HCT116 (cell line): ENCODE measurements around the gene ACOT7. TPM values are rescaled to one million over a fixed set of nuclear protein-coding genes. Genes with fewer than 3 reads are reported as not detected.

ENCODE experiments used
- ATAC-seq: fragments of 200-7000 bp; cut with Tn5 transposase; 2 replicates; pipeline ENCODE4 v1.9.1; 2020; ENCODE audit warnings: mild to moderate bottlenecking, moderate library complexity
- BruUV-seq: library from RNA; stranded (reverse); fragments of 400-500 nt; replicated peaks from 2 replicates; lab custom pipeline; 2021; lab: Mats Ljungman, UMichigan
- CTCF ChIA-PET: fragments of 300-600 bp; sonication (Branson Sonifier 250); formaldehyde crosslinking; loops from one replicate; lab custom pipeline; 2021; ENCODE audit warnings: antibody characterized with exemption; lab: Charles Lee
- POLR2A ChIA-PET: fragments of 300-600, 350-600 bp; sonication (Branson Sonifier 250); formaldehyde crosslinking; loops from one replicate; lab custom pipeline; 2021; ENCODE audit warnings: antibody characterized with exemption; lab: Charles Lee
- RAD21 ChIA-PET, 2 experiments: fragments of 300-600 bp; sonication (Branson Sonifier 250); formaldehyde crosslinking; loops; one replicate each; lab custom pipeline; 2023; ENCODE audit warnings: low total read pairs in 2 of 2; ENCODE audit not compliant: uncharacterized antibody in 2 of 2, unreplicated experiment in 2 of 2, low non-redundant PET in 1 of 2; lab: Charles Lee
- DNase-seq: peaks from one replicate; pipeline ENCODE4 v3.0.0-alpha.2; 2010; ENCODE audit warnings: low read depth, low spot score
- H2AFZ ChIP-seq: fragments of 200-600 bp; shearing (Covaris generic), sonication (generic); 2 replicates; pipeline ENCODE4 v1.6.1; 2017; ENCODE audit warnings: low read depth, mixed run types, mixed read lengths, antibody characterized with exemption, low read length; ENCODE audit not compliant: poor library complexity, severe bottlenecking
- H3K27ac ChIP-seq: 2 replicates; pipeline ENCODE4 v1.5.1; 2012; ENCODE audit warnings: low read depth, low read length
- H3K27me3 ChIP-seq: fragments of 200-600 bp; sonication (generic); 2 replicates; pipeline ENCODE4 v1.6.1; 2016; ENCODE audit warnings: mixed run types, low read length, mixed read lengths; ENCODE audit not compliant: insufficient read depth
- H3K36me3 ChIP-seq, 2 experiments: fragments of 200-500 bp in 1 of 2; fragments of 200-600 bp in 1 of 2; sonication (Bioruptor generic) in 1 of 2; sonication (generic) in 1 of 2; 2 replicates each; pipeline versions ENCODE4 v1.5.1 to v1.6.1; 2014 to 2016; ENCODE audit warnings: low read length in 2 of 2, inconsistent platforms in 1 of 2, mixed read lengths in 1 of 2, mixed run types in 1 of 2; ENCODE audit not compliant: insufficient read depth in 2 of 2, control insufficient read depth in 1 of 2
- H3K4me1 ChIP-seq, 2 experiments: fragments of 200-600 bp in 1 of 2; sonication (generic) in 1 of 2; 2 replicates each; pipeline versions ENCODE4 v1.5.1 to v1.6.1; 2012 to 2017; ENCODE audit warnings: low read length in 2 of 2, inconsistent platforms in 1 of 2, mild to moderate bottlenecking in 1 of 2, mixed read lengths in 1 of 2, mixed run types in 1 of 2, moderate library complexity in 1 of 2; ENCODE audit not compliant: insufficient read depth in 2 of 2, control insufficient read depth in 1 of 2
- H3K4me2 ChIP-seq: fragments of 200-600 bp; sonication (generic); 2 replicates; pipeline ENCODE4 v1.6.1; 2017; ENCODE audit warnings: mixed run types, low read length, mixed read lengths
- H3K4me3 ChIP-seq, 2 experiments: fragments of 200-600 bp in 1 of 2; sonication (generic) in 1 of 2; replicated peaks in 1 of 2; 2 replicates each; pipeline ENCODE4 v1.5.1; 2011 to 2016; ENCODE audit warnings: low read length in 2 of 2, control low read depth in 1 of 2, low read depth in 1 of 2, mild to moderate bottlenecking in 1 of 2, mixed read lengths in 1 of 2, mixed run types in 1 of 2
- H3K79me2 ChIP-seq: fragments of 200-600 bp; sonication (generic); 2 replicates; pipeline ENCODE4 v1.6.1; 2017; ENCODE audit warnings: mild to moderate bottlenecking, mixed run types, low read length, moderate library complexity, mixed read lengths; ENCODE audit not compliant: insufficient read depth
- H3K9ac ChIP-seq: fragments of 200-600 bp; sonication (generic); 2 replicates; pipeline ENCODE4 v1.6.1; 2016; ENCODE audit warnings: low read length, mixed read lengths
- H3K9me2 ChIP-seq: fragments of 200-600 bp; sonication (generic), shearing (Covaris generic); 2 replicates; pipeline ENCODE4 v1.6.1; 2017; ENCODE audit warnings: mixed run types, mild to moderate bottlenecking, moderate library complexity; ENCODE audit not compliant: insufficient read depth
- H3K9me3 ChIP-seq, 2 experiments: fragments of 200-500 bp in 1 of 2; fragments of 200-600 bp in 1 of 2; sonication (Bioruptor generic) in 1 of 2; sonication (generic) in 1 of 2; 2 replicates each; pipeline ENCODE4 v1.6.1; 2014 to 2017; ENCODE audit warnings: low read length in 2 of 2, mixed read lengths in 2 of 2, inconsistent platforms in 1 of 2, low read depth in 1 of 2, mild to moderate bottlenecking in 1 of 2, mixed run types in 1 of 2, moderate library complexity in 1 of 2; ENCODE audit not compliant: control insufficient read depth in 1 of 2, insufficient read depth in 1 of 2
- H4K20me1 ChIP-seq: fragments of 200-600 bp; sonication (generic), shearing (Covaris generic); 2 replicates; pipeline ENCODE4 v1.6.1; 2017; ENCODE audit warnings: mixed run types, mild to moderate bottlenecking, moderate library complexity; ENCODE audit not compliant: insufficient read depth
- CBX3 ChIP-seq: IDR thresholded peaks from 2 replicates; pipeline ENCODE4 v1.6.1; 2012; ENCODE audit warnings: low read depth
- CEBPB ChIP-seq: IDR thresholded peaks from 2 replicates; pipeline ENCODE4 v1.6.1; 2012; ENCODE audit warnings: low read depth
- ELF1 ChIP-seq: IDR thresholded peaks from 2 replicates; pipeline ENCODE4 v1.6.1; 2012; ENCODE audit warnings: low read depth, borderline replicate concordance
- EZH2phosphoT487 ChIP-seq: fragments of 200-600 bp; IDR thresholded peaks from 2 replicates; pipeline ENCODE4 v1.6.1; 2018; ENCODE audit warnings: antibody characterized with exemption, borderline replicate concordance
- FOSL1 ChIP-seq: IDR thresholded peaks from 2 replicates; pipeline ENCODE4 v1.6.1; 2012; ENCODE audit warnings: low read depth
- POLR2A ChIP-seq: IDR thresholded peaks from 2 replicates; pipeline ENCODE4 v1.7.0; 2011; ENCODE audit warnings: borderline replicate concordance; ENCODE audit not compliant: insufficient read depth, insufficient read length; ENCODE audit errors: extremely low read depth
- POLR2AphosphoS5 ChIP-seq: IDR thresholded peaks from 2 replicates; pipeline ENCODE4 v1.6.1; 2011; ENCODE audit warnings: mild to moderate bottlenecking, low read depth, low read length, moderate library complexity
- RAD21 ChIP-seq: IDR thresholded peaks from 2 replicates; pipeline ENCODE4 v1.6.1; 2012; ENCODE audit warnings: low read depth, mild to moderate bottlenecking
- SIN3A ChIP-seq: IDR thresholded peaks from 2 replicates; pipeline ENCODE4 v1.6.1; 2012; ENCODE audit warnings: low read depth
- SP1 ChIP-seq: IDR thresholded peaks from 2 replicates; pipeline ENCODE4 v1.6.1; 2012; ENCODE audit warnings: low read depth
- SRF ChIP-seq: IDR thresholded peaks from 2 replicates; pipeline ENCODE4 v1.6.1; 2012; ENCODE audit warnings: low read depth
- ZFX ChIP-seq: fragments of 450-650 bp; IDR thresholded peaks from 2 replicates; pipeline ENCODE4 v1.6.1; 2017
- ZNF274 ChIP-seq: fragments of 200-500 bp; sonication (Bioruptor generic); IDR thresholded peaks from 2 replicates; pipeline ENCODE4 v1.6.1; 2014; ENCODE audit warnings: mild to moderate bottlenecking, low read depth, low read length, inconsistent platforms
- intact Hi-C: fragments of 100-400 bp; cut with micrococcal nuclease; formaldehyde crosslinking; loops from 2 replicates; pipeline ENCODE4 v1.10.0; 2022
- total RNA-seq: library from RNA; stranded (reverse); gene quantifications from one replicate; pipeline ENCODE4 v1.2.1, GENCODE V29; 2021; ENCODE audit not compliant: unreplicated experiment
- TF ChIP-seq, protein P1 (sequence below): IDR thresholded peaks from 2 replicates; pipeline ENCODE4 v1.6.1; 2012
- TF ChIP-seq, protein P2 (sequence below), 3 experiments: fragments of 200-600 bp in 1 of 3; sonication (generic) in 1 of 3; IDR thresholded peaks in 2 of 3; conservative IDR thresholded peaks in 1 of 3; 2 replicates each; pipeline ENCODE4 v1.5.1; 2012 to 2017; ENCODE audit warnings: low read depth in 2 of 3, low read length in 2 of 3, antibody characterized with exemption in 1 of 3, borderline replicate concordance in 1 of 3, control low read depth in 1 of 3, mild to moderate bottlenecking in 1 of 3, mixed read lengths in 1 of 3, mixed run types in 1 of 3, moderate library complexity in 1 of 3; ENCODE audit not compliant: insufficient read depth in 1 of 3

The ACOT7 gene
- total RNA-seq, 1 experiment from 2014 or later, result 162 TPM

DNA sequence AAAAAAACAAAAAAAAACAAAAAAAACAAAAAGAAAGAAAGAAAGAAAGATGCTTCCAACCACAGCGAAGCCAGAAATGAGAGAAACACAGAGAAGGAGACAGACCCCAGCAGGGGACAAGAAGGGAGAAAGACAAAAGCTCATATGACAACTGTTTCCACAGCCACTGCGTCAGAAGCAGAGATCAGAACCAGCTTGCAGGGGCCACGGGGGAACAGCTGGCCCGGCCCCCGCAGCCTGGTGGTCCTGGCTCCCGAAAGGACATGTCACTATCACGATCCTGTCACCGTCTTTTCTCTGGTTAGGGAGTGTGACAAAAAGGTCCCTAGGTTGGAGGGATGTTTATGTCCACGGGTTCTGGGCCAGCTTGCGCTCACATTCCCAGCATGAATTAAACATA lies 60.7 kb downstream of the ACOT7 start:
- POLR2A ChIA-PET, result no interaction called here
- Histone ChIP-seq H3K9me2 (no peaks in the 10 kb centered on the region), H3K4me3 (no peak overlapping the region), H3K79me2 (no peaks in the 10 kb centered on the region), H3K27me3 (no peaks in the 10 kb centered on the region), H4K20me1 (no peaks in the 10 kb centered on the region), H3K27ac (no peak overlapping the region), H2AFZ (no peak overlapping the region), H3K4me1 (no peaks in the 10 kb centered on the region), H3K9me3 (no peaks in the 10 kb centered on the region), H3K36me3 (peaks cover 0 to 3% of the 10 kb centered on the region in 2 experiments; a peak in 2 of 4 replicates), H3K9ac (no peak overlapping the region)
- RAD21 ChIA-PET, result no interaction called here
- no TSS peak for BruUV-seq
- ATAC-seq, result no peak
- DNase-seq, result no peak
- intact Hi-C loops, result no loop called here
- CTCF ChIA-PET, result no interaction called here
- TF ChIP-seq CBX3 (no peak), SIN3A (no peak), FOSL1 (no peak), RAD21 (no peak), SP1 (no peak), POLR2AphosphoS5 (no peak), ZFX (no peak), SRF (no peak), EZH2phosphoT487 (no peak), ELF1 (no peak), ZNF274 (no peak), POLR2A (no peak), CEBPB (no peak)
- TF ChIP-seq, protein P1, sequence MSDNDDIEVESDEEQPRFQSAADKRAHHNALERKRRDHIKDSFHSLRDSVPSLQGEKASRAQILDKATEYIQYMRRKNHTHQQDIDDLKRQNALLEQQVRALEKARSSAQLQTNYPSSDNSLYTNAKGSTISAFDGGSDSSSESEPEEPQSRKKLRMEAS, result no peak
- TF ChIP-seq, protein P2, sequence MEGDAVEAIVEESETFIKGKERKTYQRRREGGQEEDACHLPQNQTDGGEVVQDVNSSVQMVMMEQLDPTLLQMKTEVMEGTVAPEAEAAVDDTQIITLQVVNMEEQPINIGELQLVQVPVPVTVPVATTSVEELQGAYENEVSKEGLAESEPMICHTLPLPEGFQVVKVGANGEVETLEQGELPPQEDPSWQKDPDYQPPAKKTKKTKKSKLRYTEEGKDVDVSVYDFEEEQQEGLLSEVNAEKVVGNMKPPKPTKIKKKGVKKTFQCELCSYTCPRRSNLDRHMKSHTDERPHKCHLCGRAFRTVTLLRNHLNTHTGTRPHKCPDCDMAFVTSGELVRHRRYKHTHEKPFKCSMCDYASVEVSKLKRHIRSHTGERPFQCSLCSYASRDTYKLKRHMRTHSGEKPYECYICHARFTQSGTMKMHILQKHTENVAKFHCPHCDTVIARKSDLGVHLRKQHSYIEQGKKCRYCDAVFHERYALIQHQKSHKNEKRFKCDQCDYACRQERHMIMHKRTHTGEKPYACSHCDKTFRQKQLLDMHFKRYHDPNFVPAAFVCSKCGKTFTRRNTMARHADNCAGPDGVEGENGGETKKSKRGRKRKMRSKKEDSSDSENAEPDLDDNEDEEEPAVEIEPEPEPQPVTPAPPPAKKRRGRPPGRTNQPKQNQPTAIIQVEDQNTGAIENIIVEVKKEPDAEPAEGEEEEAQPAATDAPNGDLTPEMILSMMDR (IDR thresholded peaks at IDR 0.05 in 2 of 3, conservative IDR thresholded peaks at IDR 0.05 in 1 of 3; ENCODE audit: borderline replicate concordance in 1 of 3, insufficient read depth in 1 of 3, low read depth in 2 of 3, low read length in 2 of 3), result no peak
- TF ChIP-seq, all 23 proteins: peak for 0
- no peak overlapping the region for H3K4me2 ChIP-seq
